ENCODE data around the gene WDR37.
"Not testable (repeated sequence)": the region's sequence is repeated elsewhere in the genome, so short reads cannot be mapped to it uniquely, and the experiment has no call there.

Gene WDR37

GRCh38 chr10:1040133-1040532 lies 16.1 kb upstream of the WDR37 start:
- in situ Hi-C loops (cut with MboI; ENCODE audit: low sequenced_read_pairs) = no loop called here

GRCh38 chr10:1041514-1041913 lies 14.7 kb upstream of the WDR37 start:
- in situ Hi-C loops (cut with MboI; ENCODE audit: low sequenced_read_pairs) = no loop called here

DNA sequence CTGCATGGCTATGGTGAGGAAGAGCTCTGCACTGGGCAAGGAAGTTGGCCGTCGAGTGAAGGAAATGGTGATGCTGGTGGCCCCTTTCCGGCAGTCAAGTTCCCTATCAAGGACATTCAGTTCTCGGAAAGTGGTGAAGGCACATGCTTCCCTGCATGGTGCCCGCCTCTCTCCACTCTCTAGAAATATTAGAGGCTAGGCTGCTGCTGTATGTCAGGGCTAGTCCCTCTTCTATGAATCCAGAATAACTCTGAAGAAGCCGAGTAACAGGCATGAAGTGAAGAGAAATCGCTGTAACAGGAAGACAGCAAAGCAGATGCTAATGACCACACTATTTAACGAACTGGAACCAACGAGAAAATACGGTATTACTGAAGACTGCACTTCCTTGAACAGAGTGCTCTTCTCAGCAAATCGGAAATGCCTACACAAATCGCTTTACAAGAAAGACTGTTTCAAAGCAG lies 12.6 kb upstream of the WDR37 start:
- in situ Hi-C loops (cut with MboI; ENCODE audit: low sequenced_read_pairs) = no loop called here

DNA sequence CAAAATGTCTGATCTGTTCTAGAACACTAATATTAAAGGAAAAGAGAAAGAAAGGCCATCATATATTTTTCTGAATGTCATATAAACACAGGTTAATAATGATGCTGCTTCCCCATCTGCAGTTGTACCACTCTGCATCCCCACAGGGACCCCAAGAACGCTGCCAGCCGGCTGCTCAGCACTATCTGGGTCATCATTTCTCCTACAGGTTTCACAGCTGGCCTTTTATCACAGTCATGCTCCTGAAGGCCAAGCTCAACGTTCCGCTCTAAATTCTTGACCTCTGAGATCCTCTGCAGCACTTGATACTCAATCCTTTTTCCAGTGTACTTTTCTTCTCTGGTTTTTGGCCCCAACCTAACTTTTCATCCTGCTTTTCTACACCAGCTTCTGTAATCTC lies 12.0 kb upstream of the WDR37 start:
- in situ Hi-C loops (cut with MboI; ENCODE audit: low sequenced_read_pairs) = no loop called here

DNA sequence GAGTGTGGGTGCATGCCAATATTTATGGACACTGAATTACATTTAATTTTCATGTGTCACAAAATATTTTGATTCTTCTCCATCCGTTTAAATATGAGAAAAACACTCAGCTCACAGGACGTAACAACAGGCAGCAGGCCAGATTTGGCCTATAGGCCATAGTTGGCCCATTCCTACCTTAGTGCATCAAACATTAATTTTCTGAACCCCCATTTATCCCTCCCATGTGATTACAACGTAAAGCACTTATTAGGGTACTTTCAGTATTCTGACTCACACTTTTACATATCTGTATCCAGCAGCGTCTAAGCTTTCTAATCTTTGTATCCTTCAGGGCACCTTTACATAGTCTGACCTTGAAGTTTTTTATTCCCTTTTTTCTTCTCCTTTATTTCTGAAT lies 11.2 kb upstream of the WDR37 start:
- in situ Hi-C loops (cut with MboI; ENCODE audit: low sequenced_read_pairs) = no loop called here

- in situ Hi-C loops (cut with MboI; ENCODE audit: low sequenced_read_pairs) = no loop called here
Observed at GRCh38 chr10:1045415-1045814, 10.8 kb upstream of the WDR37 start.

GRCh38 chr10:1047937-1048336 lies 8.2 kb upstream of the WDR37 start:
- in situ Hi-C loops (cut with MboI; ENCODE audit: low sequenced_read_pairs) = no loop called here

GRCh38 chr10:1048349-1048731 lies 7.8 kb upstream of the WDR37 start:
- in situ Hi-C loops (cut with MboI; ENCODE audit: low sequenced_read_pairs) = no loop called here

- in situ Hi-C loops (cut with MboI; ENCODE audit: low sequenced_read_pairs) = no loop called here
Observed at GRCh38 chr10:1048732-1049424, 7.3 kb upstream of the WDR37 start, which contains the start of gene IDI1. IDI1 (minus strand) TSS chr10:1049119; CDS start chr10:1049003, 116 bp downstream.

DNA sequence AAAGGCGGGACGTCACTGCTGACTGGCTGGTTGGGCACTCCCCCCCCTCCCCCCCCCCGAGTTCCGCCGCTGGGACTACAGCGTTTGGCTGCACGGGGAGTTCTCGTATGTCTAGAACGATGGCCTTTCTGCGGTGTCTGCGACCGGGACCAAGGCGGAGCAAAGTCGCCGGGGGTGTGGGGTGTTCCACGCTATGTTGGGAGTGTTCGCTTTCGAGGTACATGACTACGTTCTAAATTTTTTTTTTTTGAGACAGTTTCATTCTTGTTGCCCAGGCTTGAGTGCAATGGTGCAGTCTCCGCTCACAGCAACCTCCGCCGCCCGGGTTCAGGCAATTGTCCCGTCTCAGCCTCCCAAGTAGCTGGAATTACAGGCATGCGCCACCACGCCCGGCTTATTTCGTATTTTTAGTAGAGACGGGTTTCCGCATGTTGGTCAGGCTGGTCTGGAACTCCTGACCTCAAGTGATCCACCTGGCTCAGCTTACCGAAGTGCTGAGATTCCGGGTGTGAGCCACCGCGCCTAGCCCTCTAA lies 6.7 kb upstream of the WDR37 start:
- in situ Hi-C loops (cut with MboI; ENCODE audit: low sequenced_read_pairs) = no loop called here

DNA sequence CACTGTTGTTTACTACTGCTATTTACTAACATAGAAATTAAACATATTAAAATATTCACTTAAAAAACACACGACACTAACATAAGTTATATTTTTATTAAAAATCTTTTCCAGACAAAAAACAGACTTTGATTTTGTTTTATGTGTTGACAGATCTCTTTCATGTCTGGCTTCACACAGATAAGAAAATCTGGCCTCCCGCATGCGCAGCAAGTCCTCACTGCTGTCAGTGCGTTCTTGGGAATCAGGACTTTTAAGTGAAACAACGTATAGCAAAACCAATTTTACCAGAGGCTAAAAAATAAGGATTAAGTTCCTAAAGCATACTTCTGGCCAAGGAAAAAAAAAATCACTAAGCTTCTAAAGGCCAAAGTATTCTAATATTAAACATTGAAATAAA lies 6.0 kb upstream of the WDR37 start:
- in situ Hi-C loops (cut with MboI; ENCODE audit: low sequenced_read_pairs) = no loop called here

DNA sequence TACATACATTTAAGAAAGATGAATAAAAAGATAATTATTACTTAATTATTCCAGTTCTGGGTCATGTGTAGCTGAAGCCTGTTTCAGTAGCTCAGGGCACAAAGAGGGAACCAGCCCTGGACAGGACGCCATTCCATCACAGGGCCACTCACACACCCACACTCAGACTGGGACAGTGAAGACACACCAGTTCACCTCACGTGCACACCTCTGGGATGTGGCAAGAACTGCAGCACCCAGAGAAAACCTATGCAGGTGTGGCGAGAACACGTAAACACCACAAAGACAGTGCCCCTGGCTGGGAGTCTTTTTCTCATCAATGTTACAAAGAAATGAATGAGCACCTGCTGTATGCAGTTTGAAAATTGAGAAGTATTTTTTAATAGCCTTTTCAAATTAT lies 5.6 kb upstream of the WDR37 start:
- in situ Hi-C loops (cut with MboI; ENCODE audit: low sequenced_read_pairs) = no loop called here

- in situ Hi-C loops (cut with MboI; ENCODE audit: low sequenced_read_pairs) = no loop called here
Observed at GRCh38 chr10:1054684-1055083, 1.5 kb upstream of the WDR37 start.

GRCh38 chr10:1057106-1057657 lies 997 bp downstream of the WDR37 start:
- in situ Hi-C loops (cut with MboI; ENCODE audit: low sequenced_read_pairs) = no loop called here

- in situ Hi-C loops (cut with MboI; ENCODE audit: low sequenced_read_pairs) = no loop called here
Observed at GRCh38 chr10:1058017-1058416, 1.8 kb downstream of the WDR37 start.

DNA sequence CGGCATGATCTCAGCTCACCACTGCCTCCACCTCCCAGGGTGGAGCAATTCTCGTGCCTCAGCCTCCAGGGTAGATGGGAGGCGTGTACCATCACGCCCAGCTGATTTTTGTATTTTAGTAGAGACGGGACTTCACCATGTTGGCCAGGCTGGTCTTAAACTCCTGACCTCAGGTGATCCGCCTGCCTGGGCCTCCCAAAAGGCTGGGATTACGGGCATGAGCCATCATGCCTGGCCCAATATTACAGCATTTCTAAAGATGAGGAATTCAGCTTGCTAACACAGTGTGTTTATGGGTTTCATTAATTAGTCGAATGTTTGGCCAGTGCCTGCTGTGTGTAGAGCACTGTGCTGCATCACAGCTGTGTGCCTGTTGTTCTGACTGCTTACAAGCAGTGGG lies 3.7 kb downstream of the WDR37 start:
- in situ Hi-C loops (cut with MboI; ENCODE audit: low sequenced_read_pairs) = no loop called here

DNA sequence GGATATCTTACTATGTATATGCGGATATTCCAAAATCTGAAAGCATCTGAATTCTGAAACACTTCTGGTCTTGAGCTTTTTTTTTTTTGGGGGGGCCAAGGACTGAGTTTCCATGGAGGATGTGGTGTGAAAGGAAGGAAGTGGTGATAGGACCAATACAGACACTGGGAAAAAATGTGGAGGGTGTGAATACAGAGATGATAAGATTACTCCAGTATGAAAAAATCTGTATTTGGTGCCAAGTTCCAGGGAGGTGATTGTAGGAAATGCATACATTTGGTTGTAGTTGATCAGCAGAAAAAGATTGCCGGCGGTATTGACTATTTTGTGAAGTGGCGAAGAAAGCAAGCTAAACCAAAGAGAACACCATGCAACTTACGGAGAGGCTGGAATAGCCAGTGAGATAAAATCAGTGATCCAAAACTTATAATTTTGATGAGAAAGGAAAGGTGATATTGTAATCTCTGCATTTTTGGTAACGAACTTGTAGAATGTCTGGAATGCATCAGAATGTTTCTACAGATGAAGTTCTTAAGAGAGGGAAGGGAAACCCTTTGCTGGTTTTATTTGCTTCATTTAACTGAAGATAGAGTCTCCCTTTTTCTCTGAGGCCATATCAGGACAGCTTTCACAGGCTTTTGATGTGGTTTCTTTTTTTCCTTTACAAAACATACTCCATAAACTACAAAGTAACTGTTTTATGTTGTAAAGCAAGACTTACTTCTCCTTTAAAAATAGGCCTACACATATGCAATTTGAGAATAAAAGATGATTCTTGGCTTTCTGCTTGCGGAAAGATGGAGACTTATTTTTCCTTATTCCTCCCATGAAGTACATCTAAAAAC lies 6.0 kb downstream of the WDR37 start:
- in situ Hi-C loops (cut with MboI; ENCODE audit: low sequenced_read_pairs) = no loop called here

DNA sequence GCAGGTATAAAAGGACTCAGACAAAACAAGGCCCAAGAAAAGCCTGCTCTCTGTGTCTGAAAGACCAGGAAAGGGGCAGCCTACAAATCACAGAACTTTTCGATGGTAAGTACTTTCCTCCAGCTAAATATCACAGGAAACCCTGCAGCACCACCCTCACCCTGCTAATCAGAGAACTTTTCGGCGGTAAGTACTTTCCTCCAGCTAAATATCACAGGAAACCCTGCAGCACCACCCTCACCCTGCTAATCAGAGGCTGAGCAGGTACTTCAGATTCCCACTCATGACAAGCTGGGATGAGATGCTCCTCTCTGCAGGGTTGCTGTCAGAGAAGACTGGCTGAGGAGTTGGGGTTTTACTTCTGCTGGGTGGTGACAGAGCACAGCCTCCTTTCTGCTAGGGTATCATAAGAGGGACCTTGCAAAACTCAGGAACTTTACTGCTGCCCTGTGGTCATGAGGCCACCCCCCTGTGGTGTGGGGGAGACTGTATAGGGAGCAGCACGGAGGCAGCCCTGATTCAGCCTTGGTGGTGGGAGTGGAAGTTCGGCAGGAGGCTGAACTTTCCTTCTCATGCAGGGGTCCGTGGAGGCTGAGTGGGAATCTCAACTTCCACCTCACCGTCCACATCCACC lies 7.2 kb downstream of the WDR37 start:
- in situ Hi-C loops (cut with MboI; ENCODE audit: low sequenced_read_pairs) = no loop called here

- in situ Hi-C loops (cut with MboI; ENCODE audit: low sequenced_read_pairs) = no loop called here
Observed at GRCh38 chr10:1064964-1065247, 8.7 kb downstream of the WDR37 start.

- in situ Hi-C loops (cut with MboI; ENCODE audit: low sequenced_read_pairs) = not testable (repeated sequence)
Observed at GRCh38 chr10:1066734-1067133, 10.5 kb downstream of the WDR37 start.
